BLaER1 treated with 17β-estradiol and CSF1 and Interleukin-3, amounts not matched to agents 10 nM and 100 nM (cell line): ENCODE data around the gene ZDHHC11.
"Not testable (repeated sequence)": the region's sequence is repeated elsewhere in the genome, so short reads cannot be mapped to it uniquely, and the experiment has no call there.

Experiments used
- H3K27ac ChIP-seq, 11 experiments: shearing (Covaris generic); formaldehyde crosslinking; 2 replicates each; pipeline ENCODE4 v1.8.1; 2022
- H3K27me3 ChIP-seq, 11 experiments: shearing (Covaris generic); formaldehyde crosslinking; 2 replicates each; pipeline ENCODE4 v1.8.1; 2022
- H3K36me3 ChIP-seq, 11 experiments: shearing (Covaris generic); formaldehyde crosslinking; 2 replicates each; pipeline ENCODE4 v1.8.1; 2022
- H3K4me1 ChIP-seq, 10 experiments: shearing (Covaris generic); formaldehyde crosslinking; 2 replicates each; pipeline ENCODE4 v1.8.1; 2022
- H3K4me2 ChIP-seq, 11 experiments: shearing (Covaris generic); formaldehyde crosslinking; 2 replicates each; pipeline ENCODE4 v1.8.1; 2022
- H3K4me3 ChIP-seq, 10 experiments: shearing (Covaris generic); formaldehyde crosslinking; 2 replicates each; pipeline ENCODE4 v1.8.1; 2022
- H3K9ac ChIP-seq, 11 experiments: shearing (Covaris generic); formaldehyde crosslinking; 2 replicates each; pipeline ENCODE4 v1.8.1; 2022
- H3K9me3 ChIP-seq, 11 experiments: shearing (Covaris generic); formaldehyde crosslinking; replicated peaks in 1 of 11; 2 replicates each; pipeline ENCODE4 v1.8.1; 2022
- H4K20me1 ChIP-seq, 11 experiments: shearing (Covaris generic); formaldehyde crosslinking; 2 replicates each; pipeline ENCODE4 v1.8.1; 2022
- Cebpa-rat ChIP-seq, 11 experiments: shearing (Covaris generic); IDR thresholded peaks; 2 replicates each; pipeline ENCODE4 v1.8.1; 2022

Gene ZDHHC11

DNA sequence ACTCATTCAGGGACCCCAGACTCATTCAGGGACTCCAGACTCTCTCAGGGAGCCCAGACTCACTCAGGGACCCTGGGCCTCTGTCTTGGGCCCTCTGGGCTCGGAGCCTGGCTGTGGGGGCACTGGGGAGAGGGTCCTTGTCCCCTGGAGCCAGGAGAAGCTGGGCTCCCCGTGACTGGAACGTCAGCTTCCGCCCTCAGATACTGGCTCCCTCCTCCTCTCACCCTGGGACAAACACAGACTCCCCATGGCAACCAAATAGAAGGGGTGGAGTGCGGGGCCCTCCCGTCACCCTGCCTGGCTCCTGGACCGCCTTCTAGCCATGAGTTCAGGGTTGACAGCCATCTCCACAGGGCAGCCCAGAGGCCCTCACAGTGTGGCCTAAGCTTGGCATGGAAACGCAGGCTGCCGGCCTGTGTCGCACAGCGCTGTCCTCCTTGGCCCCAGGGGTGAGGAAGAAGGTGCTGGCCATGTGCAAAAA, 93.9 kb downstream of the ZDHHC11 start:
- H3K4me1 ChIP-seq = peaks cover 0 to 24% (median 14%) of the 10 kb centered on the region in 10 experiments; a peak in 12 of 20 replicates
- H3K4me3 ChIP-seq = no peak overlapping the region
- H4K20me1 ChIP-seq = peaks cover 0 to 7% (median 0%) of the 10 kb centered on the region in 11 experiments; a peak in 2 of 22 replicates
- no peak overlapping the region for H3K4me2 ChIP-seq
- no peaks in the 10 kb centered on the region for H3K27me3 ChIP-seq
- no peak overlapping the region for H3K27ac ChIP-seq
- no peaks in the 10 kb centered on the region for H3K9me3 ChIP-seq
- H3K9ac ChIP-seq = no peak overlapping the region
- TF ChIP-seq Cebpa-rat (IDR thresholded peaks at IDR 0.05) = no peak
- no peaks in the 10 kb centered on the region for H3K36me3 ChIP-seq

DNA sequence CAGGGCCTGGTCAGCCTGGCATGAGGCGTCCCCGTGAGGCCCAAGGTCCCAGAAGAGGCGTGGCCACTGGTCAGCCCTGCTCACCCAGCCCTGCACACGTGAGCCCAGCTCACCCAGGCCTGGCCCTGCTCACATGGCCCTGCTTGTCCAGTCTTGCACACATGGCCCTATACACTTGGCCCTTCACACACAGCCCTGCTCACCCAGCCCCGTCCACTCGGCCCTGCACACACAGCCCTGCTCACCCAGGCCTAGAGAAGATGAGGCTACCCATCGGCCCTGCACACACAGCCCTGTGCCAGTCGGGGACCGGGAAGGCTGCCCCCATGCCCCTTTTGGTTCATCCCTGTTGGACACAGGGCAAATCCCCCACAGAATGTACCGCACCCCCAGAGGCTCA, 94.6 kb downstream of the ZDHHC11 start:
- H3K4me3 ChIP-seq = no peak overlapping the region

DNA sequence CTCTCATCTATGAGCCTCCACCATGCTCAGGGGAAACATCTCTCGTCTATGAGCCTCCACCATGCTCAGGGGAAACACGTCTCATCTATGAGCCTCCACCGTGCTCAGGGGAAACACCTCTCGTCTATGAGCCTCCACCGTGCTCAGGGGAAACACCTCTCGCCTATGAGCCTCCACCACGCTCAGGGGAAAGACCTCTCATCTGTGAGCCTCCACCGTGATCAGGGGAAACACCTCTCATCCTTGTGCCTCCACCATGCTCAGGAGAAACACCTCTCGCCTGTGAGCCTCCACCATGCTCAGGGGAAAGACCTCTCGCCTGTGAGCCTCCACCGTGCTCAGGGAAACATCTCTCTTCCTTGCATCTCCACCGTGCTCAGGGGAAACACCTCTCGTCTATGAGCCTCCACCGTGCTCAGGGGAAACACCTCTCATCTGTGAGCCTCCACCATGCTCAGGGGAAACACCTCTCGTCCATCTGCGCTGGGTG, 96.6 kb downstream of the ZDHHC11 start:
- not testable (repeated sequence) for H3K4me3 ChIP-seq, H3K9ac ChIP-seq, H4K20me1 ChIP-seq, H3K36me3 ChIP-seq, H3K4me2 ChIP-seq, H3K9me3 ChIP-seq, H3K27ac ChIP-seq, H3K27me3 ChIP-seq
- peaks cover 0 to 20% (median 14%) of the 10 kb centered on the region in 10 experiments; a peak in 12 of 20 replicates for H3K4me1 ChIP-seq

More for the DNA sequence above, 94.6 kb downstream of the ZDHHC11 start:
- peaks cover 0 to 7% (median 0%) of the 10 kb centered on the region in 11 experiments; a peak in 2 of 22 replicates for H4K20me1 ChIP-seq
- no peak for TF ChIP-seq Cebpa-rat (IDR thresholded peaks at IDR 0.05)
- H3K9ac ChIP-seq = no peak overlapping the region
- H3K4me2 ChIP-seq = no peak overlapping the region
- no peaks in the 10 kb centered on the region for H3K27me3 ChIP-seq
- H3K4me1 ChIP-seq = peaks cover 0 to 24% (median 14%) of the 10 kb centered on the region in 10 experiments; a peak in 12 of 20 replicates
- no peak overlapping the region for H3K27ac ChIP-seq
- no peaks in the 10 kb centered on the region for H3K36me3 ChIP-seq
- no peaks in the 10 kb centered on the region for H3K9me3 ChIP-seq

DNA sequence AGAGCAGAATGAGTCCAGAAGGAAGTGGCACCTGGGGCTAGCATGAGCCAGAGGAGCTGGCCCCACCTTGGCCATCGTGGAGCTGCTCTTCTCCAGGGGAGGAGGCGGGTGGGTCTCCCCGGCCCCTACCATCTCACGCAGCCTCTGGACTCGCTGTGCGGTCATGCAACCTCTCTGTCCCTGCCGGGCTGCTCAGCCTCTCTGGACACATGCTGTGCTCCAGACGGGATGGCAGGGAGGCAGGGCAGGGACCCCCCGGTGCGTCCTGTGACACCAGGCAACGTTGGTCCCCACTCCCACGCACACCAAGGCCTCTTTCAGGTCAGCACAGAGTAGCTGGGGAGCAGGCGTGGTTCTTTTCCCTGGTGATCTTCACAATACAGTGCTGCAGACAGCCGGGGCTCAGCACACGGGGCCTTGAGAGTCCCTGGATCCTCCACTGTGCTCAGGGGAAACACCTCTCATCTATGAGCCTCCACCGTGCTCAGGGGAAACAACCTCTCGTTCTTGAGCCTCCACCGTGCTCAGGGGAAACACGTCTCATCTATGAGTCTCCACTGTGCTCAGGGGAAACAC, 97.1 kb downstream of the ZDHHC11 start:
- peaks cover 0 to 15% (median 11%) of the 10 kb centered on the region in 10 experiments; a peak in 12 of 20 replicates for H3K4me1 ChIP-seq
- not testable (repeated sequence) for H3K36me3 ChIP-seq, H3K27ac ChIP-seq, H3K27me3 ChIP-seq, H3K4me3 ChIP-seq, H3K4me2 ChIP-seq, H3K9me3 ChIP-seq, H4K20me1 ChIP-seq, H3K9ac ChIP-seq

DNA sequence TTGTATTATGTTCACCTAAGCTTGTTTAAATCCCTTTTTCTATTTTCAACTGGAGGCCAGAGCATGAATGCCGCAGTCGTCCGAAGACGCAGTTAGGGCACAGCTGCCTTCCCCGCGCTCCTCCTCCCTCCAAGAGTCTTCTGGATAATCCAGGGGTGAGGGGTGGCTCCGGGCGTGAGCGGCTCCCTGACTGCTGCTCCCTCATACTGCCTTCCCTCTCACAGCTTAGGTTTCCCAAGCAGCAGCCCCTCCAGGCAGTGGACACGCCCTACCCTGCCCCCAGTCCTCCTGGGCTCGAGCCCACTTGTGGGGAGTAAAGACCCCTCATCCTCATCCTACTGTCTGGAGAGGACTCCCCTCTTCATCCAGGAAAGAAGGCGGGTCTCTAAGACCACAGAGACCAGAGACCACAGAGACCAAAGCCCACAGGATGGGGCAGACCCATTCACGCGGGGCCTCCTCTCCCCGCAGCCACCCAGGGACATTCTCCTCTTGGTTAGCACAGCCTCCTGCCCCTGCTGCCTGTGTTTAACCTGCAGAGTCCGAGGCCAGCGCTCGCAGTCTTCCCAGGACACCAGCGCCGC, 98.2 kb downstream of the ZDHHC11 start:
- H4K20me1 ChIP-seq, H3K9me3 ChIP-seq, H3K9ac ChIP-seq, H3K36me3 ChIP-seq, H3K4me3 ChIP-seq, H3K27ac ChIP-seq, H3K4me1 ChIP-seq, H3K27me3 ChIP-seq, H3K4me2 ChIP-seq: not testable (repeated sequence)

DNA sequence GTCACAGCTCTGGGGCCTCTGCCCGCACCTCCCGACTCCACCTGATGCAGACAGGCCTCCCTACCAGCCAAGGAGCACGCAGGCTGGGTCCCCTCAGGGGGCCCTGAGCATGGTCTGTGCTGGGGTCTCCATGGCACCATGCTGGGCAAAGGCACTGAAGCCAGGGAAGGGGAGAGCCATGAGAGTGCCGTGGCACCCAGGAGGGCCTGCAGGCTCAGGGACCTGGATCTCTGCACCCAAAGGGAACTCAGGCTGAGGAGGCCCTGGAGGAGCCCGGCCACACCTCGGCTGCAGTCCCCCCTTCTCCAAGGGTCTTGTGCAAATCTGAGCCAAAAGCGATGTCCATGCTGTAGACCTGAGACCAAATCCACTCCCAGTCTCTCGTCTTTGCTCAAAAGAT, 98.8 kb downstream of the ZDHHC11 start:
- H3K27me3 ChIP-seq, H3K27ac ChIP-seq, H3K36me3 ChIP-seq, H4K20me1 ChIP-seq, H3K9ac ChIP-seq, H3K4me3 ChIP-seq, H3K9me3 ChIP-seq, H3K4me2 ChIP-seq, H3K4me1 ChIP-seq: not testable (repeated sequence)

DNA sequence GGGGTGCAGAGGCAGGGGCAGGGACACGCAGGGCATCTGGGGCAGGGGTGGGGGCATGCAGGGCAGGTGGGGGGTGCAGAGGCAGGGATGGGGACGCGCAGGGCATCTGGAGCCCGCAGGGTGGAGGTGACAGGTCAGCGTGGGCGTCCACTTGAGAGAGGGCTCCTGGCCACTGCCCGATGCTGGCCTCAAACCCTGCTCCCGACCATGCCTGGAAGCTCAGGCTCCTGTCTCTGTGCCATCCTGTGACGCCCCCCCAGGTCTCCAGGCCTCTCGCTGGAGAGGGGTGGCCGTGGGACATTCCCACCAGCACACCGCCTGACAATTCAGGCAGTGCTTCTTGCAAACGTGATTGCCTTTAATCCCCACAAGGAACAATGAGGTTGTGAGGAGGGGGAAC, 99.3 kb downstream of the ZDHHC11 start:
- no peaks in the 10 kb centered on the region for H3K27me3 ChIP-seq
- no peaks in the 10 kb centered on the region for H3K9me3 ChIP-seq
- no peaks in the 10 kb centered on the region for H3K36me3 ChIP-seq
- H3K4me1 ChIP-seq = no peaks in the 10 kb centered on the region
- H4K20me1 ChIP-seq = no peaks in the 10 kb centered on the region
- H3K9ac ChIP-seq = no peak overlapping the region
- no peak for TF ChIP-seq Cebpa-rat (IDR thresholded peaks at IDR 0.05)
- no peak overlapping the region for H3K27ac ChIP-seq
- no peak overlapping the region for H3K4me2 ChIP-seq
- H3K4me3 ChIP-seq = no peak overlapping the region

DNA sequence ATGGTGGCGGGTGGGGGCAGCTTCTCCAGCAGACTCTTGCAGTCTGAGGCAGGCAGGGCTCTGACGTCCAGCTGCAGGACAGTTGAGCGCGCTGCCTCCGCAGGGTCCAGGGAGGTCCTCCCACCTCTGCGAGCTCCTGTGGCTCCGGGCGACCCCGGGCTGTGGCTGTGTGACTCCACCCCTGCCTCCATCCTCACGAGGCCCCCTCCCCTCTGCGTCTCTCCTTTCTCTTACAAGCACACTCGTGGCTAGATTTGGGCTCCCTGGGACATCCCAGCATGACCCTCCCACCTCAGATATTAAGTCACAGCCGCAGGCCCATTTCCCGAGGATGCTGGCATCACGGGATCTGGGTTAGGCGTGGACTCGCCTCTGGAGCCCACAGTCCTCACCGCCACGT, 100.6 kb downstream of the ZDHHC11 start:
- H3K27ac ChIP-seq, H3K36me3 ChIP-seq, H3K4me1 ChIP-seq, H3K27me3 ChIP-seq, H3K4me2 ChIP-seq, H3K9ac ChIP-seq, H3K4me3 ChIP-seq, H4K20me1 ChIP-seq, H3K9me3 ChIP-seq: not testable (repeated sequence)

DNA sequence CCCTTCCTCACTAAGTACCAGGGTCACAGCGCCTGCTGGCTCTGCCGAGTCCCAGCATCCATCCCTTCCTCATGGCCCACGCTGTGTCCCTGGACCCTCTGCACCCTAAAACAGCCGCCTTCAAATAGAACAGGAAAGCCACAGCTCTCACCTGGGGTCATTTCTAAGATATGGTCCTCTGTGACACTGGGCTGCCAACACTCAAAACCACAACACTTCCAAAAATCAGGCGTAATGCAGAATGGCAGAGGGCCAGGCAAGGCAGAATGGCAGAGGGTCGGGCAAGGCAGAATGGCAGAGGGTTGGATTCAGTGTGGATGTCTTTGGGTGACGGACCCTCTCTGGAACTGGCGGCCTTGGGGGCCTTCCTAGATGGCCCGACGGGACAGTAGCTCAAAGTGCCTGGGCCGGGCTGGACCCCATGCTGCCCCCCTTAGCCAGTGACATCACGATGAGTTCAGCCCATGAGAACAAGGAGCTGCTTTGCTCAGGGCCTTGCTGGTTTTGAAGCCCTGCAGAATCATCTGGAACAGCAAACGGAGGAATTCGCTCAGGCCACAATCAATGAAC, 101.6 kb downstream of the ZDHHC11 start:
- Histone ChIP-seq H3K36me3 (no peaks in the 10 kb centered on the region), H3K9me3 (no peaks in the 10 kb centered on the region), H3K4me2 (no peak overlapping the region), H3K9ac (no peak overlapping the region), H3K27me3 (no peaks in the 10 kb centered on the region), H3K27ac (no peak overlapping the region), H3K4me3 (no peak overlapping the region), H4K20me1 (no peaks in the 10 kb centered on the region), H3K4me1 (peaks cover 0 to 17% (median 9%) of the 10 kb centered on the region in 10 experiments; a peak in 11 of 20 replicates)
- no peak for TF ChIP-seq Cebpa-rat (IDR thresholded peaks at IDR 0.05)

DNA sequence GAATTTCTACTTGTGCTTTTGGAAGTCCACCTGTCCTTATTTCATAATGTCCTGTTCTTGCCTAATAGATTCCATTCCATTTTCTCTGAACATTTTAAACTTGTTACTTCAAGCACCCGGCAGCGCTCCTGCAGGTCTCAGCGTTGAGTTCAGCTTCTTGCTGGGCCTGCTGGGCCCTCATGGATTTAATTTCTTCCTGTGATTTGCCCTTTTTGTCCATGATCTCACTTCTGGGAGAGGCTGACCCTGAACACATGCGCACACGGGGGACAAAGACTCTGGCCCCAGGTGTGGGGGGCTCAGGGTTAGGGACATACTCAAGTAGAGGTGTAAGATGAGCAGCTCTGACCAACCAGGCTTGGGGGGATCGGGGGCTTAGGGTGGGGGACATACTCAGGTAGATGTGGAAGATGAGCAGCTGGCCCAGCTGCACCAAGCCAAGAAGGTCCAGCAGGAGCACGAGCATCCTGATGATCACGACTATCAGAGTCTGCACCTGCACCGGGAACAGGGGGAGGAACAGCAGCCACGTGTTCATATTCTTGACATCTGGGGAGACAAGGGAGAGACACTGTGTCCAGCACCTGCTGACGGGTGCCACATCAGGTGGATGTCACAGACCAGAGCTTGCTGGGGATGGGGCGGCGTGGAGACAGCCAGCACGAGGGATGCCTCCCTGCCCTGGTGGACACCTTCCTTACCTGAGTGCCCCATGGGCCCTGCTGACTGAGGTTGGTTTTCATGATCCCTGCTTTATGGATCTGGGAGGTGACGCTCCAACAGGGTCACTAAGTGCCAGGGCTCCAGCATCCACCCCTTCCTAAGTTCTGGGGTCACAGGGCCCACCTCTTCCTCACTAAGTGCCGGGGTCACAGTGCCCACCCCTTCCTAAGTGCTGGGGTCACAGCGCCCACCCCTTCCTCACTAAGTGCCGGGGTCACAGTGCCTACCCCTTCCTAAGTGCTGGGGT, 102.5 kb downstream of the ZDHHC11 start:
- not testable (repeated sequence) for H3K9ac ChIP-seq, H3K9me3 ChIP-seq, H3K27me3 ChIP-seq, H3K36me3 ChIP-seq, H3K27ac ChIP-seq, H4K20me1 ChIP-seq, H3K4me3 ChIP-seq, H3K4me2 ChIP-seq
- H3K4me1 ChIP-seq = peaks cover 0 to 17% (median 9%) of the 10 kb centered on the region in 10 experiments; a peak in 11 of 20 replicates

DNA sequence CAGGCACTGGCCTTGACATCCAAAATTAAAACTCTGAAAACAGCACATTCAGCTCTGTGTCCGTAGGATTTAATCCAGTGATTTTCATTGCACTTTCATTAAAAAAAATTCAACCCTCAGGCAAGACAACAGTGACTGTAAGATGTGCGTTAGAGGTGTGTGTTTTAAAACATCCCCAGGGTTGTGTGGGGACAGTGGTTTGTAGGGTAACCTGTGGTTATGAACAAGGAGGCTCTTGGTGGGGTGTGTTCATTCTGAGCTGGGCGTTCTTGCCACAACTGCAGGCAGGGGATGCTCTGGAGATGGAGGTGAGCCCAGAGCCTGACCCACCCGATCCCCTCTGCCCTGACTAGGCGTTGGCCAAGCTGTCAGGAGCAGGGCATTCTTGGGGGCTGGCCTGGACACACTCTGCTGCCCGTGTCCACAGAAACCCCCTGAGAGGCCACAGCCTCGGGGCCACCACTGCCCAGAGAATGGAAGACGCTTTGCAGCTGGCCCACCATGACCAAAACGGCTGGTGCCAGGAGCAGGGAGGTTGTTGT, 103.4 kb downstream of the ZDHHC11 start:
- not testable (repeated sequence) for H3K36me3 ChIP-seq, H4K20me1 ChIP-seq, H3K9ac ChIP-seq, H3K9me3 ChIP-seq, H3K27me3 ChIP-seq, H3K27ac ChIP-seq, H3K4me3 ChIP-seq, H3K4me2 ChIP-seq
- peaks cover 0 to 17% (median 9%) of the 10 kb centered on the region in 10 experiments; a peak in 11 of 20 replicates for H3K4me1 ChIP-seq
